Measurements from ENCODE around the gene AXL. TPM values are rescaled to one million over a fixed set of nuclear protein-coding genes. Genes with fewer than 3 reads are reported as not detected.

Gene AXL
- total and polyA plus RNA-seq, 2 of the 13 experiments (the other 11 are each of a cell fraction or from before 2014, with no cell fraction given), result 0.71 to 5.9 TPM

- TF ChIP-seq, protein P1, sequence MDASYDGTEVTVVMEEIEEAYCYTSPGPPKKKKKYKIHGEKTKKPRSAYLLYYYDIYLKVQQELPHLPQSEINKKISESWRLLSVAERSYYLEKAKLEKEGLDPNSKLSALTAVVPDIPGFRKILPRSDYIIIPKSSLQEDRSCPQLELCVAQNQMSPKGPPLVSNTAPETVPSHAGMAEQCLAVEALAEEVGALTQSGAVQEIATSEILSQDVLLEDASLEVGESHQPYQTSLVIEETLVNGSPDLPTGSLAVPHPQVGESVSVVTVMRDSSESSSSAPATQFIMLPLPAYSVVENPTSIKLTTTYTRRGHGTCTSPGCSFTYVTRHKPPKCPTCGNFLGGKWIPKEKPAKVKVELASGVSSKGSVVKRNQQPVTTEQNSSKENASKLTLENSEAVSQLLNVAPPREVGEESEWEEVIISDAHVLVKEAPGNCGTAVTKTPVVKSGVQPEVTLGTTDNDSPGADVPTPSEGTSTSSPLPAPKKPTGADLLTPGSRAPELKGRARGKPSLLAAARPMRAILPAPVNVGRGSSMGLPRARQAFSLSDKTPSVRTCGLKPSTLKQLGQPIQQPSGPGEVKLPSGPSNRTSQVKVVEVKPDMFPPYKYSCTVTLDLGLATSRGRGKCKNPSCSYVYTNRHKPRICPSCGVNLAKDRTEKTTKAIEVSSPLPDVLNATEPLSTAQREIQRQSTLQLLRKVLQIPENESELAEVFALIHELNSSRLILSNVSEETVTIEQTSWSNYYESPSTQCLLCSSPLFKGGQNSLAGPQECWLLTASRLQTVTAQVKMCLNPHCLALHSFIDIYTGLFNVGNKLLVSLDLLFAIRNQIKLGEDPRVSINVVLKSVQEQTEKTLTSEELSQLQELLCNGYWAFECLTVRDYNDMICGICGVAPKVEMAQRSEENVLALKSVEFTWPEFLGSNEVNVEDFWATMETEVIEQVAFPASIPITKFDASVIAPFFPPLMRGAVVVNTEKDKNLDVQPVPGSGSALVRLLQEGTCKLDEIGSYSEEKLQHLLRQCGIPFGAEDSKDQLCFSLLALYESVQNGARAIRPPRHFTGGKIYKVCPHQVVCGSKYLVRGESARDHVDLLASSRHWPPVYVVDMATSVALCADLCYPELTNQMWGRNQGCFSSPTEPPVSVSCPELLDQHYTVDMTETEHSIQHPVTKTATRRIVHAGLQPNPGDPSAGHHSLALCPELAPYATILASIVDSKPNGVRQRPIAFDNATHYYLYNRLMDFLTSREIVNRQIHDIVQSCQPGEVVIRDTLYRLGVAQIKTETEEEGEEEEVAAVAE (CRISPR knock-in tag; IDR thresholded peaks at IDR 0.05; ENCODE audit: borderline replicate concordance), result no peak
- TF ChIP-seq TEAD3 (CRISPR knock-in tag; optimal IDR thresholded peaks at IDR 0.05; ENCODE audit: borderline replicate concordance) (no peak), ZBTB40 (IDR thresholded peaks at IDR 0.05) (no peak), ZBTB40 (CRISPR knock-in tag; IDR thresholded peaks at IDR 0.05) (no peak), ZNF343 (CRISPR knock-in tag; IDR thresholded peaks at IDR 0.05) (no peak), ZNF329 (CRISPR knock-in tag; IDR thresholded peaks at IDR 0.05; ENCODE audit: low read depth) (no peak), SRY (CRISPR knock-in tag; IDR thresholded peaks at IDR 0.05) (no peak), ZNF547 (CRISPR knock-in tag; IDR thresholded peaks at IDR 0.05) (no peak)
- TF ChIP-seq, protein P2, sequence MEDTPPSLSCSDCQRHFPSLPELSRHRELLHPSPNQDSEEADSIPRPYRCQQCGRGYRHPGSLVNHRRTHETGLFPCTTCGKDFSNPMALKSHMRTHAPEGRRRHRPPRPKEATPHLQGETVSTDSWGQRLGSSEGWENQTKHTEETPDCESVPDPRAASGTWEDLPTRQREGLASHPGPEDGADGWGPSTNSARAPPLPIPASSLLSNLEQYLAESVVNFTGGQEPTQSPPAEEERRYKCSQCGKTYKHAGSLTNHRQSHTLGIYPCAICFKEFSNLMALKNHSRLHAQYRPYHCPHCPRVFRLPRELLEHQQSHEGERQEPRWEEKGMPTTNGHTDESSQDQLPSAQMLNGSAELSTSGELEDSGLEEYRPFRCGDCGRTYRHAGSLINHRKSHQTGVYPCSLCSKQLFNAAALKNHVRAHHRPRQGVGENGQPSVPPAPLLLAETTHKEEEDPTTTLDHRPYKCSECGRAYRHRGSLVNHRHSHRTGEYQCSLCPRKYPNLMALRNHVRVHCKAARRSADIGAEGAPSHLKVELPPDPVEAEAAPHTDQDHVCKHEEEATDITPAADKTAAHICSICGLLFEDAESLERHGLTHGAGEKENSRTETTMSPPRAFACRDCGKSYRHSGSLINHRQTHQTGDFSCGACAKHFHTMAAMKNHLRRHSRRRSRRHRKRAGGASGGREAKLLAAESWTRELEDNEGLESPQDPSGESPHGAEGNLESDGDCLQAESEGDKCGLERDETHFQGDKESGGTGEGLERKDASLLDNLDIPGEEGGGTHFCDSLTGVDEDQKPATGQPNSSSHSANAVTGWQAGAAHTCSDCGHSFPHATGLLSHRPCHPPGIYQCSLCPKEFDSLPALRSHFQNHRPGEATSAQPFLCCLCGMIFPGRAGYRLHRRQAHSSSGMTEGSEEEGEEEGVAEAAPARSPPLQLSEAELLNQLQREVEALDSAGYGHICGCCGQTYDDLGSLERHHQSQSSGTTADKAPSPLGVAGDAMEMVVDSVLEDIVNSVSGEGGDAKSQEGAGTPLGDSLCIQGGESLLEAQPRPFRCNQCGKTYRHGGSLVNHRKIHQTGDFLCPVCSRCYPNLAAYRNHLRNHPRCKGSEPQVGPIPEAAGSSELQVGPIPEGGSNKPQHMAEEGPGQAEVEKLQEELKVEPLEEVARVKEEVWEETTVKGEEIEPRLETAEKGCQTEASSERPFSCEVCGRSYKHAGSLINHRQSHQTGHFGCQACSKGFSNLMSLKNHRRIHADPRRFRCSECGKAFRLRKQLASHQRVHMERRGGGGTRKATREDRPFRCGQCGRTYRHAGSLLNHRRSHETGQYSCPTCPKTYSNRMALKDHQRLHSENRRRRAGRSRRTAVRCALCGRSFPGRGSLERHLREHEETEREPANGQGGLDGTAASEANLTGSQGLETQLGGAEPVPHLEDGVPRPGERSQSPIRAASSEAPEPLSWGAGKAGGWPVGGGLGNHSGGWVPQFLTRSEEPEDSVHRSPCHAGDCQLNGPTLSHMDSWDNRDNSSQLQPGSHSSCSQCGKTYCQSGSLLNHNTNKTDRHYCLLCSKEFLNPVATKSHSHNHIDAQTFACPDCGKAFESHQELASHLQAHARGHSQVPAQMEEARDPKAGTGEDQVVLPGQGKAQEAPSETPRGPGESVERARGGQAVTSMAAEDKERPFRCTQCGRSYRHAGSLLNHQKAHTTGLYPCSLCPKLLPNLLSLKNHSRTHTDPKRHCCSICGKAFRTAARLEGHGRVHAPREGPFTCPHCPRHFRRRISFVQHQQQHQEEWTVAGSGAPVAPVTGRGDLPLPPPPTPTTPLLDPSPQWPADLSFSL (CRISPR knock-in tag; IDR thresholded peaks at IDR 0.05), result no peak
Observed at GRCh38 chr19:41299046-41299754, 80.2 kb downstream of the AXL start (continued).

Data from HepG2 (cell line).